HCT116 (cell line): Measurements from ENCODE around the gene C7orf33.

Experiments
- CTCF ChIP-seq, 3 experiments: fragments of 200-600 bp in 1 of 3; sonication (generic) in 1 of 3; IDR thresholded peaks in 2 of 3; conservative IDR thresholded peaks in 1 of 3; 2 replicates each; pipeline ENCODE4 v1.5.1; 2012 to 2017; ENCODE audit warnings: low read depth in 2 of 3, low read length in 2 of 3, antibody characterized with exemption in 1 of 3, borderline replicate concordance in 1 of 3, control low read depth in 1 of 3, mild to moderate bottlenecking in 1 of 3, mixed read lengths in 1 of 3, mixed run types in 1 of 3, moderate library complexity in 1 of 3; ENCODE audit not compliant: insufficient read depth in 1 of 3
- ELF1 ChIP-seq: IDR thresholded peaks from 2 replicates; pipeline ENCODE4 v1.6.1; 2012; ENCODE audit warnings: low read depth, borderline replicate concordance
- EZH2phosphoT487 ChIP-seq: fragments of 200-600 bp; IDR thresholded peaks from 2 replicates; pipeline ENCODE4 v1.6.1; 2018; ENCODE audit warnings: antibody characterized with exemption, borderline replicate concordance
- MAX ChIP-seq: IDR thresholded peaks from 2 replicates; pipeline ENCODE4 v1.6.1; 2012
- POLR2A ChIP-seq: IDR thresholded peaks from 2 replicates; pipeline ENCODE4 v1.7.0; 2011; ENCODE audit warnings: borderline replicate concordance; ENCODE audit not compliant: insufficient read depth, insufficient read length; ENCODE audit errors: extremely low read depth
- POLR2AphosphoS5 ChIP-seq: IDR thresholded peaks from 2 replicates; pipeline ENCODE4 v1.6.1; 2011; ENCODE audit warnings: mild to moderate bottlenecking, low read depth, low read length, moderate library complexity
- RAD21 ChIP-seq: IDR thresholded peaks from 2 replicates; pipeline ENCODE4 v1.6.1; 2012; ENCODE audit warnings: low read depth, mild to moderate bottlenecking
- SIN3A ChIP-seq: IDR thresholded peaks from 2 replicates; pipeline ENCODE4 v1.6.1; 2012; ENCODE audit warnings: low read depth
- YY1 ChIP-seq: IDR thresholded peaks from 2 replicates; pipeline ENCODE4 v1.6.1; 2011; ENCODE audit warnings: low read length, low read depth, moderate library complexity, mild to moderate bottlenecking; ENCODE audit not compliant: insufficient replicate concordance; ENCODE audit errors: extremely low read depth

- no peak for TF ChIP-seq CTCF (IDR thresholded peaks at IDR 0.05 in 2 of 3, conservative IDR thresholded peaks at IDR 0.05 in 1 of 3; ENCODE audit: borderline replicate concordance in 1 of 3, insufficient read depth in 1 of 3, low read depth in 2 of 3, low read length in 2 of 3)
- TF ChIP-seq POLR2A, result no peak
- TF ChIP-seq RAD21, result no peak
- no peak for TF ChIP-seq ELF1
- no peak for TF ChIP-seq POLR2AphosphoS5
- TF ChIP-seq YY1, result no peak
- TF ChIP-seq EZH2phosphoT487, result no peak
- no peak for TF ChIP-seq SIN3A
- no peak for TF ChIP-seq MAX
These were observed 29.5 kb upstream of the C7orf33 start for GRCh38 chr7:148561099-148561498.
